Cerebellar nuclear complex (tissue), 1 donor: ENCODE results near the gene FAM83C.

Experiments used
- DNase-seq, 2 experiments: peaks; one replicate each; lab custom pipeline; 2025; lab: John Stamatoyannopoulos, UW

FAM83C gene

DNA sequence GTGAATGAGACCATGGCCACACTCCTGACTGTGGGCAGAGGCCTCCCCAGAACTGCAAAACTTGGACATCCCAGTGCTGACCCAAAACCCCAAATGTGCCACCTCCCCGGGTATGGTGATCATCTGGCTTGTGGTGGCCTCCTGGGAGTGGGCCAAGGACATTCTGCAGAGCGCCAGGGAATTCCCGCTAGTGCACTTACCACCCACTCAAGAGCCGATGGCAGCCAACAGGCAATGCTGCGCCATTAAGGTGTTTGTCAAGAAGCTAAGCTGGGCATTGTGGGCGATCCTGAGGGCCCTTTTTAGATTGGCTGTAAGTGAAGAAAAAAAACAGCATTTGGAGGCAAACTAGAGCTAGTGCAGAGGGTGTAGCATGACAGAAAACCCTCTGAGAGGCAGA, 56.3 kb downstream of the FAM83C start:
- no peak for DNase-seq
